ENCODE results near the gene LGR4. TPM values are rescaled to one million over a fixed set of nuclear protein-coding genes. Genes with fewer than 3 reads are reported as not detected.

LGR4 gene
- total and polyA plus RNA-seq, 9 of the 15 experiments (the other 6 are each of a cell fraction or from before 2014, with no cell fraction given) = 0.94 to 10.1 (median 5.8) TPM

DNA sequence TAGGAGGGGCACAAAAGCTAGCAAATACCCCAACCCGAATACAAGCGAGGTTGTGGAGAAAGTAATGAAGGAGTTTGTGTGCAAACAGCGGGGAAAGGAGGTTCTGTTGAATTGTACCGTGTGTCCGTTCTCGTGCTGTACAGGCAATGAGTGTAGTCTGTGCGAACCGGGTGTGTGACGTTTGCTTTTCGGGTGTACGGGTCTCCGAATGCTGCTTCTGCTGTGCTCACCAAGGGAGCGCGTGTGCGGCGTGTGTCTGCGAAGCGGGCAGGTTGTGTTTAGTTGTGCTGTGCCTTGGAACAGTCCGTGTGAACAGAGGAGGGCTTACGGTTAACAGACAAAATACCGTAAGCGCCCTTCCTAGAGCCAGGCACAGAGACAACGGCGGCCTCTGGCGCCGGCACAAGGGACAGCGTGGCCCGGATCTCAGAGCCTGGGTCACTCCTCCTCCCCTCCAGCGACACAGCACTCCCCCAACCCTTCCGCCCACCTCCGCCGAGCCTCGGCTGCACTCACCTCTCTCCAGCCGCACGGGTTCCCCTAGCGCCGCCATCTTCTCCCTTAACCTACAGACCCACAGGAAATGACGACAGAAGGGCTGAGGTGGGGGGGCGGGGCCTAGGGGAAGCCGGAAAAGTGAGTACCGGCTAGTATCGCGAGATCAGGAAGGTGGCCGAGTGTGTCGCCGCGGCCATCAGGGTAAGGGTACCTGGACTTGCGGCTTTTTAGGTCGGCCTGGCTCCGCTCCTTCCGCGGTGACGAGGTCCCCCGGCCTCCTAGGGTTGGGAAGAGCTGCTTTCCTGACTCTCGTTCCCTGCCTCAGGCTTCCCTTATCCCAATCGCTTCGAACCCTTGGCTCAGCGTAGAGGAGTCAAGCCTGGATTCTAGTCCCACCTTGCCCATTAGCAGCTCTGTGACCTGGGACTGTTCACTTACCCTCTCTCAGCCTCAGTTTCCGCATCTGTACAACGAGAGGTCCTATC, 33.9 kb upstream of the LGR4 start, which contains the start of gene LIN7C (continued):
- TF ChIP-seq, protein P1, sequence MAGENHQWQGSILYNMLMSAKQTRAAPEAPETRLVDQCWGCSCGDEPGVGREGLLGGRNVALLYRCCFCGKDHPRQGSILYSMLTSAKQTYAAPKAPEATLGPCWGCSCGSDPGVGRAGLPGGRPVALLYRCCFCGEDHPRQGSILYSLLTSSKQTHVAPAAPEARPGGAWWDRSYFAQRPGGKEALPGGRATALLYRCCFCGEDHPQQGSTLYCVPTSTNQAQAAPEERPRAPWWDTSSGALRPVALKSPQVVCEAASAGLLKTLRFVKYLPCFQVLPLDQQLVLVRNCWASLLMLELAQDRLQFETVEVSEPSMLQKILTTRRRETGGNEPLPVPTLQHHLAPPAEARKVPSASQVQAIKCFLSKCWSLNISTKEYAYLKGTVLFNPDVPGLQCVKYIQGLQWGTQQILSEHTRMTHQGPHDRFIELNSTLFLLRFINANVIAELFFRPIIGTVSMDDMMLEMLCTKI (IDR thresholded peaks at IDR 0.05; ENCODE audit: partially characterized antibody) = no peak
- TF ChIP-seq CBX1 (IDR thresholded peaks at IDR 0.05; ENCODE audit: low read depth) (peak; percentile 95), TBL1XR1 (IDR thresholded peaks at IDR 0.05; ENCODE audit: low read length in 2 of 2) (peak in 1 of 2 experiments; percentile 15; a peak in 1 of 4 replicates), MCM7 (IDR thresholded peaks at IDR 0.05) (no peak), LARP7 (IDR thresholded peaks at IDR 0.05) (no peak), SMARCE1 (IDR thresholded peaks at IDR 0.05) (0 out of 2 replicates have a peak, but pooled peaks have one; percentile 9), HMGN3 (IDR thresholded peaks at IDR 0.05; ENCODE audit: borderline replicate concordance, extremely low read depth, insufficient read length, low read depth, low read length) (peak; percentile 51), GATAD2A (IDR thresholded peaks at IDR 0.05) (no peak), ZNF766 (CRISPR knock-in tag; conservative IDR thresholded peaks at IDR 0.05) (no peak), HDAC3 (IDR thresholded peaks at IDR 0.05; ENCODE audit: borderline replicate concordance, partially characterized antibody) (no peak), C11orf30 (IDR thresholded peaks at IDR 0.05; ENCODE audit: low read depth) (peak; percentile 95)
- TF ChIP-seq, protein P2, sequence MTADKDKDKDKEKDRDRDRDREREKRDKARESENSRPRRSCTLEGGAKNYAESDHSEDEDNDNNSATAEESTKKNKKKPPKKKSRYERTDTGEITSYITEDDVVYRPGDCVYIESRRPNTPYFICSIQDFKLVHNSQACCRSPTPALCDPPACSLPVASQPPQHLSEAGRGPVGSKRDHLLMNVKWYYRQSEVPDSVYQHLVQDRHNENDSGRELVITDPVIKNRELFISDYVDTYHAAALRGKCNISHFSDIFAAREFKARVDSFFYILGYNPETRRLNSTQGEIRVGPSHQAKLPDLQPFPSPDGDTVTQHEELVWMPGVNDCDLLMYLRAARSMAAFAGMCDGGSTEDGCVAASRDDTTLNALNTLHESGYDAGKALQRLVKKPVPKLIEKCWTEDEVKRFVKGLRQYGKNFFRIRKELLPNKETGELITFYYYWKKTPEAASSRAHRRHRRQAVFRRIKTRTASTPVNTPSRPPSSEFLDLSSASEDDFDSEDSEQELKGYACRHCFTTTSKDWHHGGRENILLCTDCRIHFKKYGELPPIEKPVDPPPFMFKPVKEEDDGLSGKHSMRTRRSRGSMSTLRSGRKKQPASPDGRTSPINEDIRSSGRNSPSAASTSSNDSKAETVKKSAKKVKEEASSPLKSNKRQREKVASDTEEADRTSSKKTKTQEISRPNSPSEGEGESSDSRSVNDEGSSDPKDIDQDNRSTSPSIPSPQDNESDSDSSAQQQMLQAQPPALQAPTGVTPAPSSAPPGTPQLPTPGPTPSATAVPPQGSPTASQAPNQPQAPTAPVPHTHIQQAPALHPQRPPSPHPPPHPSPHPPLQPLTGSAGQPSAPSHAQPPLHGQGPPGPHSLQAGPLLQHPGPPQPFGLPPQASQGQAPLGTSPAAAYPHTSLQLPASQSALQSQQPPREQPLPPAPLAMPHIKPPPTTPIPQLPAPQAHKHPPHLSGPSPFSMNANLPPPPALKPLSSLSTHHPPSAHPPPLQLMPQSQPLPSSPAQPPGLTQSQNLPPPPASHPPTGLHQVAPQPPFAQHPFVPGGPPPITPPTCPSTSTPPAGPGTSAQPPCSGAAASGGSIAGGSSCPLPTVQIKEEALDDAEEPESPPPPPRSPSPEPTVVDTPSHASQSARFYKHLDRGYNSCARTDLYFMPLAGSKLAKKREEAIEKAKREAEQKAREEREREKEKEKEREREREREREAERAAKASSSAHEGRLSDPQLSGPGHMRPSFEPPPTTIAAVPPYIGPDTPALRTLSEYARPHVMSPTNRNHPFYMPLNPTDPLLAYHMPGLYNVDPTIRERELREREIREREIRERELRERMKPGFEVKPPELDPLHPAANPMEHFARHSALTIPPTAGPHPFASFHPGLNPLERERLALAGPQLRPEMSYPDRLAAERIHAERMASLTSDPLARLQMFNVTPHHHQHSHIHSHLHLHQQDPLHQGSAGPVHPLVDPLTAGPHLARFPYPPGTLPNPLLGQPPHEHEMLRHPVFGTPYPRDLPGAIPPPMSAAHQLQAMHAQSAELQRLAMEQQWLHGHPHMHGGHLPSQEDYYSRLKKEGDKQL (CRISPR knock-in tag; IDR thresholded peaks at IDR 0.05; ENCODE audit: borderline replicate concordance) = no peak
- TF ChIP-seq, protein P3, sequence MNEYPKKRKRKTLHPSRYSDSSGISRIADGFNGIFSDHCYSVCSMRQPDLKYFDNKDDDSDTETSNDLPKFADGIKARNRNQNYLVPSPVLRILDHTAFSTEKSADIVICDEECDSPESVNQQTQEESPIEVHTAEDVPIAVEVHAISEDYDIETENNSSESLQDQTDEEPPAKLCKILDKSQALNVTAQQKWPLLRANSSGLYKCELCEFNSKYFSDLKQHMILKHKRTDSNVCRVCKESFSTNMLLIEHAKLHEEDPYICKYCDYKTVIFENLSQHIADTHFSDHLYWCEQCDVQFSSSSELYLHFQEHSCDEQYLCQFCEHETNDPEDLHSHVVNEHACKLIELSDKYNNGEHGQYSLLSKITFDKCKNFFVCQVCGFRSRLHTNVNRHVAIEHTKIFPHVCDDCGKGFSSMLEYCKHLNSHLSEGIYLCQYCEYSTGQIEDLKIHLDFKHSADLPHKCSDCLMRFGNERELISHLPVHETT (CRISPR knock-in tag; conservative IDR thresholded peaks at IDR 0.05 in 1 of 2, IDR thresholded peaks at IDR 0.05 in 1 of 2) = no peak; a peak in 1 of 4 replicates
- TF ChIP-seq, protein P4, sequence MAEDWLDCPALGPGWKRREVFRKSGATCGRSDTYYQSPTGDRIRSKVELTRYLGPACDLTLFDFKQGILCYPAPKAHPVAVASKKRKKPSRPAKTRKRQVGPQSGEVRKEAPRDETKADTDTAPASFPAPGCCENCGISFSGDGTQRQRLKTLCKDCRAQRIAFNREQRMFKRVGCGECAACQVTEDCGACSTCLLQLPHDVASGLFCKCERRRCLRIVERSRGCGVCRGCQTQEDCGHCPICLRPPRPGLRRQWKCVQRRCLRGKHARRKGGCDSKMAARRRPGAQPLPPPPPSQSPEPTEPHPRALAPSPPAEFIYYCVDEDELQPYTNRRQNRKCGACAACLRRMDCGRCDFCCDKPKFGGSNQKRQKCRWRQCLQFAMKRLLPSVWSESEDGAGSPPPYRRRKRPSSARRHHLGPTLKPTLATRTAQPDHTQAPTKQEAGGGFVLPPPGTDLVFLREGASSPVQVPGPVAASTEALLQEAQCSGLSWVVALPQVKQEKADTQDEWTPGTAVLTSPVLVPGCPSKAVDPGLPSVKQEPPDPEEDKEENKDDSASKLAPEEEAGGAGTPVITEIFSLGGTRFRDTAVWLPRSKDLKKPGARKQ (CRISPR knock-in tag; IDR thresholded peaks at IDR 0.05) = no peak
- TF ChIP-seq, protein P5, sequence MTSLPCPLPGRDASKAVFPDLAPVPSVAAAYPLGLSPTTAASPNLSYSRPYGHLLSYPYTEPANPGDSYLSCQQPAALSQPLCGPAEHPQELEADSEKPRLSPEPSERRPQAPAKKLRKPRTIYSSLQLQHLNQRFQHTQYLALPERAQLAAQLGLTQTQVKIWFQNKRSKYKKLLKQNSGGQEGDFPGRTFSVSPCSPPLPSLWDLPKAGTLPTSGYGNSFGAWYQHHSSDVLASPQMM (CRISPR knock-in tag; IDR thresholded peaks at IDR 0.05) = no peak
